HL-60 (cell line): ENCODE results near the gene CSMD2.

Source experiments
- DNase-seq, 2 experiments: peaks; one replicate each; pipeline ENCODE4 v3.0.0-alpha.2; 2010 to 2020; ENCODE audit warnings: low read depth in 1 of 2, low spot score in 1 of 2
- H3K27ac ChIP-seq: fragments of 250-450 bp; sonication (Bioruptor Pico); replicated peaks from 2 replicates; pipeline ENCODE4 v1.5.1; 2020; ENCODE audit warnings: mild to moderate bottlenecking, moderate library complexity
- H3K27me3 ChIP-seq: fragments of 250-450 bp; sonication (Bioruptor Pico); 2 replicates; pipeline ENCODE4 v1.5.1; 2021; ENCODE audit warnings: mild to moderate bottlenecking, moderate library complexity; ENCODE audit not compliant: insufficient read depth, poor library complexity, severe bottlenecking
- H3K4me3 ChIP-seq: replicated peaks from 2 replicates; pipeline ENCODE4 v1.5.1; 2011; ENCODE audit warnings: mild to moderate bottlenecking, control low read depth, low read length; ENCODE audit not compliant: insufficient read depth
- CTCF ChIP-seq: IDR thresholded peaks from one replicate; pipeline ENCODE4 v1.5.1; 2011; ENCODE audit warnings: low read length, control low read depth, inconsistent platforms; ENCODE audit not compliant: insufficient read depth
- GABPA ChIP-seq: IDR thresholded peaks from 2 replicates; pipeline ENCODE4 v1.6.1; 2012; ENCODE audit warnings: low read depth
- POLR2AphosphoS5 ChIP-seq: IDR thresholded peaks from 2 replicates; pipeline ENCODE4 v1.6.1; 2012; ENCODE audit warnings: low read depth
- REST ChIP-seq: IDR thresholded peaks from 2 replicates; pipeline ENCODE4 v1.6.1; 2012; ENCODE audit warnings: low read depth; ENCODE audit not compliant: insufficient replicate concordance
- SPI1 ChIP-seq: IDR thresholded peaks from 2 replicates; pipeline ENCODE4 v1.6.1; 2012; ENCODE audit warnings: low read depth, mild to moderate bottlenecking, borderline replicate concordance

Gene CSMD2

GRCh38 chr1:34129630-34130029 lies 35.4 kb downstream of the CSMD2 start:
- Histone ChIP-seq H3K27me3 (no peaks in the 10 kb centered on the region), H3K4me3 (no peak overlapping the region), H3K27ac (no peak overlapping the region)
- no peak for DNase-seq
- TF ChIP-seq GABPA (no peak), SPI1 (no peak), REST (no peak), CTCF (no peak), POLR2AphosphoS5 (no peak)

GRCh38 chr1:34128186-34128889 lies 36.7 kb downstream of the CSMD2 start:
- H3K27ac ChIP-seq = no peak overlapping the region
- H3K4me3 ChIP-seq = no peak overlapping the region
- TF ChIP-seq CTCF (no peak), GABPA (no peak), POLR2AphosphoS5 (no peak), SPI1 (no peak), REST (no peak)
- H3K27me3 ChIP-seq = no peaks in the 10 kb centered on the region
- DNase-seq = no peak

GRCh38 chr1:34127006-34128000 lies 37.7 kb downstream of the CSMD2 start:
- TF ChIP-seq REST (no peak), GABPA (no peak), POLR2AphosphoS5 (no peak), SPI1 (no peak), CTCF (no peak)
- Histone ChIP-seq H3K27ac (no peak overlapping the region), H3K27me3 (no peaks in the 10 kb centered on the region), H3K4me3 (no peak overlapping the region)
- no peak for DNase-seq
